GM12875 (cell line): ENCODE data around the gene MRC1.

ENCODE experiments used
- H3K4me3 ChIP-seq: one replicate; pipeline ENCODE4 v1.5.1; 2011; ENCODE audit warnings: low read depth, low read length, control low read depth
- CTCF ChIP-seq: IDR thresholded peaks from 2 replicates; pipeline ENCODE4 v1.5.1; 2011; ENCODE audit warnings: low read depth, mild to moderate bottlenecking, control low read depth, inconsistent platforms, low read length, moderate library complexity, borderline replicate concordance; ENCODE audit not compliant: insufficient read depth

The MRC1 gene

GRCh38 chr10:17808971-17809841 lies at the start of gene MRC1:
Gene MRC1 (plus strand): TSS chr10:17809348. CDS start chr10:17809466, 118 bp downstream.
- H3K4me3 ChIP-seq: no peak within 1 kb of the TSS
- TF ChIP-seq CTCF: no peak

- no peak overlapping the region for H3K4me3 ChIP-seq
- TF ChIP-seq CTCF: no peak
These were observed 45.0 kb upstream of the MRC1 start for GRCh38 chr10:17764142-17764541.

- TF ChIP-seq CTCF: no peak
These were observed 43.5 kb upstream of the MRC1 start for GRCh38 chr10:17765602-17766001.

GRCh38 chr10:17766731-17767130 lies 42.4 kb upstream of the MRC1 start:
- no peak for TF ChIP-seq CTCF
- no peak overlapping the region for H3K4me3 ChIP-seq

More at GRCh38 chr10:17765602-17766001, 43.5 kb upstream of the MRC1 start:
- no peak overlapping the region for H3K4me3 ChIP-seq

- TF ChIP-seq CTCF: no peak
- no peak overlapping the region for H3K4me3 ChIP-seq
These were observed 40.7 kb upstream of the MRC1 start for GRCh38 chr10:17768496-17768895.

GRCh38 chr10:17768957-17769356 lies 40.2 kb upstream of the MRC1 start:
- no peak overlapping the region for H3K4me3 ChIP-seq
- TF ChIP-seq CTCF: no peak

GRCh38 chr10:17771017-17771416 lies 38.1 kb upstream of the MRC1 start:
- no peak for TF ChIP-seq CTCF
- no peak overlapping the region for H3K4me3 ChIP-seq
